K562 (cell line): ENCODE measurements around the gene SMYD2. TPM values are rescaled to one million over a fixed set of nuclear protein-coding genes. Genes with fewer than 3 reads are reported as not detected.

ENCODE experiments used
- ATAC-seq: fragments of 200-7000 bp; cut with Tn5 transposase; 3 replicates; pipeline ENCODE4 v1.9.1; 2020; ENCODE audit warnings: moderate library complexity
- BruUV-seq: library from RNA; stranded (reverse); fragments of 400-500 nt; replicated peaks from 2 replicates; lab custom pipeline; 2021; lab: Mats Ljungman, UMichigan
- CTCF ChIA-PET: fragments of 300-600 bp; formaldehyde crosslinking; extraction: SDS; loops from one replicate; lab custom pipeline; 2021; ENCODE audit warnings: low intra/inter-chr PET ratio; lab: Yijun Ruan, JAX
- POLR2A ChIA-PET: fragments of 300-600, 350-650 bp; sonication (Branson Sonifier 250); formaldehyde crosslinking; extraction: SDS; loops from one replicate; lab custom pipeline; 2021; ENCODE audit warnings: antibody characterized with exemption, inconsistent platforms; lab: Yijun Ruan, JAX
- DNase-seq, 4 experiments: peaks; one replicate each; pipeline versions ENCODE4 v3.0.0 to v3.0.0-alpha.2; 2011 to 2018; ENCODE audit warnings: low spot score in 3 of 4, mixed read lengths in 3 of 4; ENCODE audit errors: extremely low read depth in 1 of 4
- FAIRE-seq: peaks from 2 replicates; lab custom pipeline; 2011; peaks lifted over from hg19 to GRCh38; lab: Jason Lieb, UNC
- H2AFZ ChIP-seq: 2 replicates; pipeline ENCODE4 v1.6.0; 2011; ENCODE audit warnings: low read depth, low read length, control low read depth, inconsistent platforms
- H3K27ac ChIP-seq: fragments of 200-600 bp; 3 replicates; pipeline ENCODE4 v1.8.0; 2011; ENCODE audit warnings: low read depth, mild to moderate bottlenecking, control low read depth, inconsistent platforms, low read length, moderate library complexity, mixed read lengths; ENCODE audit errors: extremely low read depth
- H3K27me3 ChIP-seq, 2 experiments: fragments of 300-600 bp in 1 of 2; 2 replicates in 1 of 2; 3 replicates in 1 of 2; pipeline versions ENCODE4 v1.6.0 to v1.8.0; 2011; ENCODE audit warnings: inconsistent platforms in 2 of 2, low read length in 2 of 2, mild to moderate bottlenecking in 1 of 2, mixed read lengths in 1 of 2, moderate library complexity in 1 of 2; ENCODE audit not compliant: control insufficient read depth in 2 of 2, insufficient read depth in 2 of 2
- H3K36me3 ChIP-seq: fragments of 300-600 bp; 3 replicates; pipeline ENCODE4 v1.8.0; 2011; ENCODE audit warnings: mild to moderate bottlenecking, low read length, inconsistent platforms; ENCODE audit not compliant: control insufficient read depth, insufficient read depth
- H3K4me1 ChIP-seq, 2 experiments: fragments of 200-600 bp in 1 of 2; replicated peaks in 1 of 2; 2 replicates in 1 of 2; 3 replicates in 1 of 2; pipeline versions ENCODE4 v1.5.1 to v1.8.0; 2011; ENCODE audit warnings: inconsistent platforms in 2 of 2, low read length in 2 of 2, mild to moderate bottlenecking in 1 of 2, mixed read lengths in 1 of 2, moderate library complexity in 1 of 2; ENCODE audit not compliant: control insufficient read depth in 2 of 2, insufficient read depth in 2 of 2
- H3K4me2 ChIP-seq: 2 replicates; pipeline ENCODE4 v1.6.1; 2011; ENCODE audit warnings: low read length, control low read depth, inconsistent platforms, mixed read lengths; ENCODE audit not compliant: insufficient read depth
- H3K4me3 ChIP-seq: fragments of 200-600 bp; sonication (generic), shearing (Covaris generic); 2 replicates; pipeline ENCODE4 v1.5.1; 2016; ENCODE audit warnings: control low read depth, inconsistent platforms
- H3K79me2 ChIP-seq: fragments of 200-600 bp; 3 replicates; pipeline ENCODE4 v1.8.0; 2011; ENCODE audit warnings: low read length, inconsistent platforms; ENCODE audit not compliant: control insufficient read depth, insufficient read depth
- H3K9ac ChIP-seq, 2 experiments: 2 replicates each; pipeline versions ENCODE4 v1.6.0 to v1.6.1; 2011; ENCODE audit warnings: low read depth in 2 of 2, low read length in 2 of 2, control low read depth in 1 of 2, inconsistent platforms in 1 of 2, mild to moderate bottlenecking in 1 of 2, mixed read lengths in 1 of 2; ENCODE audit not compliant: insufficient read depth in 1 of 2
- H3K9me1 ChIP-seq: one replicate; pipeline ENCODE4 v1.6.0; 2011; ENCODE audit warnings: inconsistent platforms, mild to moderate bottlenecking, low read length, moderate library complexity; ENCODE audit not compliant: control insufficient read depth, insufficient read depth
- H3K9me3 ChIP-seq: replicated peaks from 2 replicates; pipeline ENCODE4 v1.5.1; 2011; ENCODE audit warnings: low read depth, low read length, inconsistent platforms; ENCODE audit not compliant: control insufficient read depth, insufficient read depth
- H4K20me1 ChIP-seq: replicated peaks from 2 replicates; pipeline ENCODE4 v1.6.1; 2011; ENCODE audit warnings: low read length, inconsistent platforms, mixed read lengths; ENCODE audit not compliant: control insufficient read depth, insufficient read depth
- ELF1 ChIP-seq: fragments of 200-800 bp; sonication (Bioruptor generic); IDR thresholded peaks from 2 replicates; pipeline ENCODE4 v1.6.1; 2016; ENCODE audit warnings: missing genetic modification characterization, missing compliant biosample characterization
- PHB ChIP-seq: fragments of 250-450 bp; sonication (Bioruptor Pico); IDR thresholded peaks from 2 replicates; pipeline ENCODE4 v1.5.0; 2021
- ZBTB11 ChIP-seq, 3 experiments: fragments of 200-800 bp in 1 of 3; fragments of 250-450 bp in 1 of 3; fragments of 450-650 bp in 1 of 3; sonication (Bioruptor Pico) in 1 of 3; sonication (Bioruptor generic) in 1 of 3; formaldehyde crosslinking in 1 of 3; IDR thresholded peaks; 2 replicates each; pipeline versions ENCODE4 v1.6.1 to v1.8.0; 2016 to 2022; ENCODE audit warnings: mild to moderate bottlenecking in 2 of 3, missing genetic modification characterization in 2 of 3, missing compliant biosample characterization in 1 of 3, moderate library complexity in 1 of 3
- ZMIZ1 ChIP-seq, 2 experiments: fragments of 150-350 bp in 1 of 2; IDR thresholded peaks; 2 replicates each; pipeline ENCODE4 v1.6.1; 2012 to 2016; ENCODE audit warnings: low read depth in 2 of 2, low read length in 2 of 2, mild to moderate bottlenecking in 1 of 2, moderate library complexity in 1 of 2
- ZNF217 ChIP-seq: sonication (generic); formaldehyde crosslinking; IDR thresholded peaks from 2 replicates; pipeline ENCODE4 v1.8.0; 2022; ENCODE audit warnings: mild to moderate bottlenecking, missing genetic modification reagents
- WGBS: fragments of 100-300 bp; shearing (Covaris generic); methylation state at CpG from one replicate; pipeline ENCODE4 v1.1.6; 2016; ENCODE audit warnings: low coverage, mixed read lengths; ENCODE audit not compliant: insufficient coverage; ENCODE audit errors: missing lambda C conversion rate; 5-methylcytosine and 5-hydroxymethylcytosine counted together
- in situ Hi-C: fragments of 300-500 bp; cut with MboI; formaldehyde crosslinking; loops from 4 replicates; pipeline ENCODE4 v1.15.0; 2018; ENCODE audit warnings: inconsistent platforms, mixed read lengths
- intact Hi-C: fragments of 100-400 bp; cut with micrococcal nuclease; formaldehyde crosslinking; loops from 2 replicates; pipeline ENCODE4 v1.14.2; 2022
- polyA plus RNA-seq, 8 experiments: library from polyadenylated mRNA; depleted of rRNA in 4 of 8; stranded (reverse) in 5 of 8; unstranded in 3 of 8; fragments of >200 nt; fragmentation: Nextera tagmentation in 2 of 8; fragmentation: Illumina TruSeq in 1 of 8; extraction: Ambion mirVana in 2 of 8; extraction: Trizol in 1 of 8; gene quantifications; 2 replicates each; pipeline versions ENCODE4 v1.2.1 to v1.2.3, GENCODE V29; 2011 to 2014; ENCODE audit warnings: inconsistent platforms in 1 of 8, missing spikeins in 1 of 8
- total RNA-seq, 7 experiments: library from RNA; depleted of rRNA in 6 of 7; stranded (reverse); fragments of >200 nt in 6 of 7; fragmentation: Illumina TruSeq in 2 of 7; extraction: Trizol in 2 of 7; gene quantifications; 2 replicates each; pipeline versions ENCODE4 v1.2.1 to v1.2.3, GENCODE V29; 2011 to 2021; ENCODE audit warnings: low replicate concordance in 1 of 7

Gene SMYD2
- total and polyA plus RNA-seq, 9 of the 15 experiments (the other 6 are each of a cell fraction or from before 2014, with no cell fraction given) = 13.8 to 81.3 (median 39.9) TPM

- in situ Hi-C loops = no loop called here
- intact Hi-C loops = no loop called here
- no TSS peak for BruUV-seq
These were observed 73.6 kb downstream of the SMYD2 start for GRCh38 chr1:214354440-214355148.

More at GRCh38 chr1:214354440-214355148, 73.6 kb downstream of the SMYD2 start:
- ATAC-seq = no peak
- Histone ChIP-seq H3K36me3 (no peaks in the 10 kb centered on the region), H3K9me3 (no peaks in the 10 kb centered on the region), H3K4me1 (no peaks in the 10 kb centered on the region), H3K79me2 (no peaks in the 10 kb centered on the region)
- ChIA-PET POLR2A (interaction anchor here (0.5 kb wide), 1 partner anchor 245 kb away, joined by 3 read pairs; no protein-coding TSS in a partner anchor), CTCF (no interaction called here)
- WGBS = 1% methylated on average over 4 of the region's 4 CpGs
- TF ChIP-seq ZMIZ1 (IDR thresholded peaks at IDR 0.05; ENCODE audit: low read depth in 2 of 2, low read length in 2 of 2) (no peak), ELF1 (tag) (no peak), PHB (CRISPR knock-in tag) (no peak), ZNF217 (CRISPR knock-in tag) (no peak), ZBTB11 (CRISPR knock-in tag; IDR thresholded peaks at IDR 0.05) (no peak)
- TF ChIP-seq, all 486 proteins: peak for 0
- Histone ChIP-seq H3K27me3 (peaks cover 16 to 20% of the 10 kb centered on the region in 2 experiments; a peak in 4 of 5 replicates), H4K20me1 (no peaks in the 10 kb centered on the region), H2AFZ (no peak overlapping the region), H3K9me1 (no peaks in the 10 kb centered on the region), H3K4me3 (no peak overlapping the region), H3K9ac (no peak overlapping the region), H3K27ac (no peak overlapping the region), H3K4me2 (no peak overlapping the region)
- DNase-seq = no peak
- no peak for FAIRE-seq
